Erythroblast (primary cell): ENCODE results near the gene STRN4.

Experiments used
- GATA1 ChIP-seq: IDR thresholded peaks from 2 replicates; pipeline ENCODE4 v1.6.1; 2011; ENCODE audit warnings: low read depth, mild to moderate bottlenecking, control low read depth, low read length, moderate library complexity
- POLR2A ChIP-seq: IDR thresholded peaks from 2 replicates; pipeline ENCODE4 v1.6.1; 2011; ENCODE audit warnings: mild to moderate bottlenecking, low read length

DNA sequence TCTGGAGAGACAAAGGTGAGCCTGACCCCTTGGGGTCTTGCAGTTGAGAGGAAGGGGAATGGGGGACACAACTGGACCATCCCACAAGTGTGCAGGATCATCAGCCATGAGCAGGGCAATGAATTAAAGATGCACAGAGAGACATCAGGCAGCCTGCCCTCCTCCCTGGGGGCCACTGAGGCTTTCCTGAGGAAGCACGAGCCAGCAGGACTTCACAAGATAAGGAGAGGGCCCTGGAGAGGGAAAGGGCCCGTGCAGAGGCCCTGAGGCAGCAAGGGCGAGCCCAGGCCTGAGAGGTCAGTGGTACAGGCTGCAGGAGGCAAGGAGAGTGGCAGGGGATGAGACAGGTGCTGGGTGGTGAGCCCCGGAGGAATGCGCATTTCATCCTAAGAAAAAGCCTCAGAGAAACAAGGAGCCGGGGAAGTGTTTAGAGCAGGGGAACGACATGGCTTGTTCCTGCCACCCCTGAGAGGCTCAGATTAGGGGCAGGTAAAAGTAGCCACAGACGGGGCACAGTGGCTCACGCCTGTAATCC, 20.3 kb downstream of the STRN4 start:
- TF ChIP-seq POLR2A = no peak
- no peak for TF ChIP-seq GATA1
